Neural progenitor cell (in vitro differentiated cells): ENCODE data around the gene STAT3. TPM values are rescaled to one million over a fixed set of nuclear protein-coding genes. Genes with fewer than 3 reads are reported as not detected.

ENCODE experiments used
- DNase-seq: peaks from one replicate; pipeline ENCODE4 v3.0.0-alpha.2; 2016; ENCODE audit warnings: low spot score
- H2AFZ ChIP-seq: fragments of 200-600 bp; sonication (generic); replicated peaks from 2 replicates; pipeline ENCODE4 v1.6.1; 2016; ENCODE audit warnings: antibody characterized with exemption
- H3F3A ChIP-seq: fragments of 200-600 bp; sonication (generic); 2 replicates; pipeline ENCODE4 v1.6.1; 2016; ENCODE audit warnings: antibody characterized with exemption, low read depth
- H3K27ac ChIP-seq: fragments of 200-600 bp; sonication (generic); 2 replicates; pipeline ENCODE4 v1.5.1; 2016; ENCODE audit warnings: mild to moderate bottlenecking
- H3K27me3 ChIP-seq: fragments of 200-600 bp; sonication (generic); 2 replicates; pipeline ENCODE4 v1.6.1; 2016; ENCODE audit warnings: mild to moderate bottlenecking, moderate library complexity
- H3K36me3 ChIP-seq: fragments of 200-600 bp; sonication (generic); 2 replicates; pipeline ENCODE4 v1.5.1; 2016
- H3K4me1 ChIP-seq: fragments of 200-600 bp; sonication (generic); 2 replicates; pipeline ENCODE4 v1.6.1; 2016; ENCODE audit warnings: mixed run types
- H3K4me2 ChIP-seq: fragments of 200-600 bp; sonication (generic); 2 replicates; pipeline ENCODE4 v1.6.1; 2016
- H3K4me3 ChIP-seq: fragments of 200-600 bp; sonication (generic); 2 replicates; pipeline ENCODE4 v1.5.1; 2016
- H3K79me2 ChIP-seq: fragments of 200-600 bp; sonication (generic); 2 replicates; pipeline ENCODE4 v1.6.1; 2016; ENCODE audit warnings: low read depth
- H3K9ac ChIP-seq: fragments of 200-600 bp; sonication (generic); 2 replicates; pipeline ENCODE4 v1.6.1; 2016
- H3K9me3 ChIP-seq: fragments of 200-600 bp; sonication (generic); 2 replicates; pipeline ENCODE4 v1.5.1; 2016; ENCODE audit warnings: low read depth
- H4K20me1 ChIP-seq: fragments of 200-600 bp; sonication (generic); 2 replicates; pipeline ENCODE4 v1.6.1; 2016; ENCODE audit warnings: low read depth
- H3K27ac Mint-ChIP-seq: 3 replicates; pipeline ENCODE4 v1.8.0; 2021; ENCODE audit warnings: mixed read lengths
- H3K27me3 Mint-ChIP-seq: 2 replicates; pipeline ENCODE4 v1.8.0; 2022; ENCODE audit warnings: low read depth, mild to moderate bottlenecking, inconsistent platforms, moderate library complexity, mixed read lengths; ENCODE audit not compliant: insufficient read depth
- H3K36me3 Mint-ChIP-seq: 3 replicates; pipeline ENCODE4 v1.8.0; 2021; ENCODE audit warnings: mixed read lengths
- H3K4me1 Mint-ChIP-seq: 3 replicates; pipeline ENCODE4 v1.8.0; 2021; ENCODE audit warnings: mixed read lengths
- H3K4me3 Mint-ChIP-seq: 3 replicates; pipeline ENCODE4 v1.8.0; 2021; ENCODE audit warnings: mild to moderate bottlenecking, moderate library complexity, mixed read lengths
- H3K9me3 Mint-ChIP-seq: 3 replicates; pipeline ENCODE4 v1.8.0; 2020; ENCODE audit warnings: mixed read lengths
- EZH2 ChIP-seq: fragments of 200-600 bp; sonication (generic); IDR thresholded peaks from 2 replicates; pipeline ENCODE4 v1.6.1; 2017; ENCODE audit warnings: antibody characterized with exemption, mild to moderate bottlenecking, moderate library complexity
- EZH2phosphoT487 ChIP-seq: fragments of 200-600 bp; sonication (generic); IDR thresholded peaks from 2 replicates; pipeline ENCODE4 v1.6.1; 2017; ENCODE audit warnings: antibody characterized with exemption
- total RNA-seq: library from RNA; depleted of rRNA; stranded (reverse); fragments of >200 nt; gene quantifications from 2 replicates; pipeline ENCODE4 v1.2.3, GENCODE V29; 2015; ENCODE audit warnings: low replicate concordance
- TF ChIP-seq, protein P1 (sequence below): fragments of 200-600 bp; sonication (generic); IDR thresholded peaks from 2 replicates; pipeline ENCODE4 v1.5.1; 2017; ENCODE audit warnings: antibody characterized with exemption, mild to moderate bottlenecking

STAT3 gene
- total RNA-seq, 1 donor from 2014 or later, result 54.9 TPM

DNA sequence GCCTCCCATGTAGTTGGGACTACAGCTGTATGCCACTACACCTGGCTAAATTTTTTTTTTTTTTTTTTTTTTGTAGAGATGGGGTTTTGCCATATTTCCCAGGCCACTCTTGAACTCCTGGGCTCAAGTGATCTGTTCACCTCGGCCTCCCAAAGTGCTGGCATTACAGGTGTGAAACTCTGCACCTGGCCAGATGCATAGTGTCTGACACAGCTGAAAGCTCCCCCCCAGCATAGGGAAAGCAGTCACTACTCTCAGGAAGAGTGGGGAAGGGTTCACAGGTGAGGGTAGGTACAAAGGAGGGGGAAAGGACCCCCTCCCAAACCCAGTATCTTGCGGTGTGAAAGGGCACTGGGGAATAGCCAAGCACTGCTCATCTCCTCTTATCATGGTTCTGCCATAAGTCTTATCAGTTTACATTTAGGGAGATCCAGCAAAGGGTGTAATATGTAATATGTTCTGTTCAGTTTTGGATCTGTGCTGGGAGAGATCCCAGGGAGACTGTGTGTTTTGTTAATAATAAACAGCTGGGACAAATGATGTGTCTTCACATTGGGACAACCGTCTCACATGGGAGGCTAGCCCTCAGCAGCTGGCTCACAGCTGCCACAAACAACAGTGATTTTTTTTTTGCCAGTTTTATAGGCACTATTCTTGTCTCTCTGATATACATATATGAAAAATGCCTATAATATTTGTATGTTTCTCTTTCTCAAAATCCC lies 41.6 kb upstream of the STAT3 start:
- no peaks in the 10 kb centered on the region for H3K36me3 Mint-ChIP-seq
- Histone ChIP-seq H3K36me3 (no peaks in the 10 kb centered on the region), H3K27ac (no peak overlapping the region), H3K4me2 (no peak overlapping the region), H3K4me1 (no peaks in the 10 kb centered on the region), H3K9ac (no peak overlapping the region), H3F3A (peaks cover 29% of the 10 kb centered on the region), H3K27me3 (no peaks in the 10 kb centered on the region), H2AFZ (no peak overlapping the region), H4K20me1 (no peaks in the 10 kb centered on the region), H3K9me3 (no peaks in the 10 kb centered on the region), H3K79me2 (no peaks in the 10 kb centered on the region), H3K4me3 (no peak overlapping the region)
- peaks cover 6% of the 10 kb centered on the region for H3K27me3 Mint-ChIP-seq
- H3K4me3 Mint-ChIP-seq, result no peak overlapping the region
- TF ChIP-seq EZH2, result no peak
- TF ChIP-seq, protein P1, sequence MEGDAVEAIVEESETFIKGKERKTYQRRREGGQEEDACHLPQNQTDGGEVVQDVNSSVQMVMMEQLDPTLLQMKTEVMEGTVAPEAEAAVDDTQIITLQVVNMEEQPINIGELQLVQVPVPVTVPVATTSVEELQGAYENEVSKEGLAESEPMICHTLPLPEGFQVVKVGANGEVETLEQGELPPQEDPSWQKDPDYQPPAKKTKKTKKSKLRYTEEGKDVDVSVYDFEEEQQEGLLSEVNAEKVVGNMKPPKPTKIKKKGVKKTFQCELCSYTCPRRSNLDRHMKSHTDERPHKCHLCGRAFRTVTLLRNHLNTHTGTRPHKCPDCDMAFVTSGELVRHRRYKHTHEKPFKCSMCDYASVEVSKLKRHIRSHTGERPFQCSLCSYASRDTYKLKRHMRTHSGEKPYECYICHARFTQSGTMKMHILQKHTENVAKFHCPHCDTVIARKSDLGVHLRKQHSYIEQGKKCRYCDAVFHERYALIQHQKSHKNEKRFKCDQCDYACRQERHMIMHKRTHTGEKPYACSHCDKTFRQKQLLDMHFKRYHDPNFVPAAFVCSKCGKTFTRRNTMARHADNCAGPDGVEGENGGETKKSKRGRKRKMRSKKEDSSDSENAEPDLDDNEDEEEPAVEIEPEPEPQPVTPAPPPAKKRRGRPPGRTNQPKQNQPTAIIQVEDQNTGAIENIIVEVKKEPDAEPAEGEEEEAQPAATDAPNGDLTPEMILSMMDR, result no peak
- no peak for TF ChIP-seq EZH2phosphoT487
- H3K27ac Mint-ChIP-seq, result no peak overlapping the region
- peaks cover 16% of the 10 kb centered on the region for H3K4me1 Mint-ChIP-seq
- no peak for DNase-seq
- no peaks in the 10 kb centered on the region for H3K9me3 Mint-ChIP-seq

DNA sequence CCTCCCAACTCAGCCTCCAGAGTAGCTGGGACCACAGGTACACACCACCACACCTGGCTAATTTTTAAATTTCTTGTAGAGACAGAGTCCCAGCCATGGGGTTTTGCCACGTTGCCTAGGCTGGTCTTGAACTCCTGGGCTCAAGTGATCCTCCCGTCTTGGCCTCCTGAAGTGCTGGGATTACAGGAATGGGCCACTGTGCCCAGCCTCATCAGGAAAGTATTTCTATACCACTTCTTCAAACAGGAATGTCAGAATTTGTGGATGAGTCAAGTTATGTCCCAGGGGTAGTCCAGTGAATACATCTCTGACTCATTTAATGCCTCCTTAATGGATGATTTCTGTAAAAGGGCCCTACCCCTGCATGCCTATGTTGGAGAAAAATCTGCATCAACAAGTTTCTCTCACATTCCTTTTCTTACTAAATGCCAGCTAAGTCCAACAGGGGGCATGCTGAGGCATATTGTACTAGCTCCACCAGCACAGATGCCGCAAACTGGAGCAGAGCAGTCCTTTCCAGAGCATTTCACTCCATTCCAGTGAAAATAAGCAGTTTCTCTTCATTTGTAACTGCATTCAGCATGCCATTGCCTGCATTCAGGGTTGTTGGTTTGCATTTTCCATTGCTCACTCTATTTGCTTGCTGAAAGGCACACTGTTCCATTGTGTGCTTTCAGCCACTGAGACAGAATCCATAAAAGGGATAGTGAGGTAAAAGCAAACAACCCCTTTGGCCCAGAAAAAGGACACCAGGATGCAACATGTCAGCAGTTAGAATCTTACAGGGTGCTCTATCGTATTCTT lies 40.1 kb upstream of the STAT3 start:
- Histone ChIP-seq H4K20me1 (no peaks in the 10 kb centered on the region), H3K27ac (no peak overlapping the region), H3K4me1 (peaks cover 5% of the 10 kb centered on the region), H3F3A (peaks cover 41% of the 10 kb centered on the region), H3K27me3 (peaks cover 9% of the 10 kb centered on the region), H3K4me3 (no peak overlapping the region), H3K4me2 (no peak overlapping the region), H2AFZ (peak overlapping the region; percentile 95), H3K9me3 (no peaks in the 10 kb centered on the region), H3K9ac (no peak overlapping the region), H3K79me2 (no peaks in the 10 kb centered on the region), H3K36me3 (no peaks in the 10 kb centered on the region)
- Mint-ChIP-seq H3K4me1 (peaks cover 17% of the 10 kb centered on the region), H3K4me3 (no peak overlapping the region), H3K36me3 (no peaks in the 10 kb centered on the region), H3K9me3 (no peaks in the 10 kb centered on the region), H3K27ac (no peak overlapping the region), H3K27me3 (peaks cover 11% of the 10 kb centered on the region)
- TF ChIP-seq, protein P1, result peak; percentile 74
- TF ChIP-seq EZH2, result no peak
- DNase-seq, result peak; percentile 83

DNA sequence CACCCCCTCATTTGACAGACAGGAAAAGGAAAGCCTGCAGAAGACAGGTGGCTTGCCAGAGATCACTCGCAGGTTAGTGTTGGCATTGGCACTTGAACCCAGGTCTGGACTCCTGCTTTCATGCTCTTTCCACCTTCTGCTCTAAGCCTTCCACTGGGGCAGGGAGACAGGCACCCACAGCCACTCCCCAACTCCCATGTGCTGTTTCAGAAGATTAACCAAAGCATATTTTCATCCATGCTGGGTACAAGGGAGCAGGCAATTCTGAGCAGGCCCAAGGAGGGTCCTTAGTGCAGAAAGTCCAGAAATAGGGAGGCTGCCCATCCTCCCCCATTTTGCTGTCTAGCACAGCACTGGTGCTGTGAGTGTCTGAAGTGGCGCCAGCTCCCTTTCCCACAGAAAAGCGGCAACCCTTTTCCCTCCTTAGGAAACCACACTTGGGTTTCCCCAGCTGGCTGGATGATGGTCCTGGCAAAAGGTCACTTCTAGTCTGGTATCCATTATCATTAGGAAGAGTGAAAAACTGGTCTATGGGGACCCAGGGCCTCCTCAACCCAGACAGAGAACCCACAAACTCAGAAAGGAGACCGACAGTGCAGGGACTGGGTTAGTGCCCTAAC lies 36.9 kb upstream of the STAT3 start:
- Mint-ChIP-seq H3K4me3 (no peak overlapping the region), H3K36me3 (no peaks in the 10 kb centered on the region), H3K27ac (no peak overlapping the region), H3K27me3 (peaks cover 33% of the 10 kb centered on the region), H3K4me1 (peaks cover 29% of the 10 kb centered on the region), H3K9me3 (no peaks in the 10 kb centered on the region)
- DNase-seq, result no peak
- H4K20me1 ChIP-seq, result peaks cover 6% of the 10 kb centered on the region
- TF ChIP-seq EZH2, result no peak
- TF ChIP-seq, protein P1, result no peak
- no peak for TF ChIP-seq EZH2phosphoT487
- H2AFZ ChIP-seq, result no peak overlapping the region
- H3K9ac ChIP-seq, result no peak overlapping the region
- H3F3A ChIP-seq, result peaks cover 52% of the 10 kb centered on the region
- H3K27ac ChIP-seq, result no peak overlapping the region
- no peaks in the 10 kb centered on the region for H3K79me2 ChIP-seq
- peaks cover 15% of the 10 kb centered on the region for H3K4me1 ChIP-seq
- no peak overlapping the region for H3K4me2 ChIP-seq
- H3K9me3 ChIP-seq, result no peaks in the 10 kb centered on the region
- H3K27me3 ChIP-seq, result peaks cover 41% of the 10 kb centered on the region
- H3K36me3 ChIP-seq, result no peaks in the 10 kb centered on the region
- no peak overlapping the region for H3K4me3 ChIP-seq
